GM20000 (cell line): Measurements from ENCODE around the gene HES1.

ENCODE experiments used
- DNase-seq: peaks from one replicate; pipeline ENCODE4 v3.0.0; 2012; ENCODE audit warnings: low spot score
- CTCF ChIP-seq: IDR thresholded peaks from 2 replicates; pipeline ENCODE4 v1.5.1; 2012; ENCODE audit warnings: mild to moderate bottlenecking, control low read depth; ENCODE audit errors: extremely low read depth, missing control alignments

HES1 gene

GRCh38 chr3:194134757-194135515 lies 1.0 kb upstream of the HES1 start:
- TF ChIP-seq CTCF: no peak
- peak; percentile 91 for DNase-seq

GRCh38 chr3:194135516-194135805 lies 487 bp upstream of the HES1 start:
- no peak for TF ChIP-seq CTCF
- DNase-seq: no peak

GRCh38 chr3:194136519-194137007 lies 615 bp downstream of the HES1 start:
- no peak for DNase-seq
- no peak for TF ChIP-seq CTCF

DNA sequence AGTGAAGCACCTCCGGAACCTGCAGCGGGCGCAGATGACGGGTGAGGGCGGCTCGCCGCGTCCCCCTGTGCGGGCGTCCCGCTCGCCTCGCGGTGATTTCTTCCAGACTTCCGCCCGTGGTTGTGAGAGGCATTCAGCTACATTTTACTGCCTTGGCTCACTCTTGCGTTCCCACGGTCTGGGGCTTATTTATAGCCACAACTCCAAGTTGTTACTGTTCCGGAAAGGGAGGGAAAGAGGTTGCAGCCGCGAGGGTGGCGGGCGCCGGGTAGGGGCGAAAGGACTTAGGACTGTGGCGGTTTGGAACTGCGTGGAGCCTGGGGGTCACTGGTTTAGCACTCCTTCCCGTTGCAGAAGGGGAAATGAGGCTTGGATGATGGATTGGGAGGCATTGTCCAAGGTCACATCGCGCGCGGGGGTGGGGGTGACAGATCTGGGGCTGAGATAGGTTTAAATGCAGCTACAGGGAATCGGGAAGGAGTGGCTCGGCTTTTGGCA lies 1.1 kb downstream of the HES1 start:
- peak; percentile 49 for DNase-seq
- no peak for TF ChIP-seq CTCF

- TF ChIP-seq CTCF: peak; percentile 60
- peak; percentile 90 for DNase-seq
Observed at GRCh38 chr3:194137506-194138474, 1.8 kb downstream of the HES1 start.

DNA sequence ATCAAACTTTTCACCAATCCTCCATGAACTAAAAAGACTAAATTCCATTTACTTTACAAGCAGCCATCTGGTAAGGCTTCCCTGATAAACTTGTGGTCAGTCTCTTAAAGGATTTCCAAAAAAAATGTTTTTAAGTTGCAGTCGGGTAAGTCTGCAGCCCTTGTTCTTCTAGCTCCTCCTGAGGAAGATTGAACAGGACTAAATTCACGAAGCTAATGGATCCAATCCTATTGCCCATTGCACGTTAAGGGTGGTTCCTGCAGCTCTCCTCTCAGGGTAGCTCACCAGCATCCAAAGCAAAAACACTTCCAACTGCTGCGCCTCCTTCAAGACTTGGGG lies 2.8 kb downstream of the HES1 start:
- DNase-seq: no peak
- TF ChIP-seq CTCF: no peak
